Measurements from ENCODE around the gene CAPN8.
"Not testable (repeated sequence)": the region's sequence is repeated elsewhere in the genome, so short reads cannot be mapped to it uniquely, and the experiment has no call there.

CAPN8 gene

DNA sequence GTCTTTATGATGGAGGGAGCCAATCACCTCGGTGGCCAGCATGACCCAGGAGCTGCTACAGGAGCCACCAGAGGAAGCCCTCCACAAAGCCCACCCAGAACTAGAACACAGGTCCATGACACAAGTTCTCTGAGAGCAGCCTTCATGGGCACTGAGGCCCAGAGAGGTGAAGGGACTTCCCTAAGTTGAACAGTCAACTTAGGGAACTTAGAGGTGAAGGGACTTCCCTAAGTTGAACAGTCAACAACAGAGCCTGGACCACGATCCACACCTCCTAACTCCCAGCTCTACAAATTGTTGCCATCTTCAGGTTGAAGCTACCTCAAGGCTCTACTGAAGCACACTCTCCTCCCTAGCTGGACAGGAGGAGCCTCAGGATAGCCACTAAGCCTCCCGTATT, 139.5 kb downstream of the CAPN8 start:
- DNase-seq (ENCODE audit: low spot score), result no peak

GRCh38 chr1:223525546-223525945, 140.0 kb downstream of the CAPN8 start:
- no peak for DNase-seq (ENCODE audit: low spot score)

DNA sequence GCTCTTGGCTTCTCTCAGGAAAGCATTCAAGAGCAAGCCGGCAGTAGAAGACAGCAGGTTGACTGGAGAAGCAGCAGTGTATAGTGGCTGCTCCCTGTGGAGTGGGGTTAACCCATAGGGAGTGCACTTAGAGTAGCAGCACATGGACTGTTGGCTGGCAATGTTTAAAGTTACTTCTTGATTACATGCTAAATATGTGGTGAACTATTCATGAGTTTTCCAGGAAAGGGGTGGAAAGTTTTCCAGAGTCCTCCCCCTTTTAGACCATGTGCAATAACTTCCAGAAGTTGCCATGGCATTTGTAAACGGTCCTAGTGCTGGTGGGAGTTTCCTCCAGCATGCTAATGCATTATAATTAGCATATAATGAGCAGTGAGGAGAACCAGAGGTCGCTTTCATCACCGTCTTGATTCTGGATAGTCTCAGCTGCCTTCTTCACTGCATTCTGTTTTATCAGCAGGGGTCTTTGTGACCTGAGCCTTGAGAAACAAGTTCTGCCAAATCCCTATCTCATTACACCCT, 140.5 kb downstream of the CAPN8 start:
- DNase-seq (ENCODE audit: low spot score), result no peak

GRCh38 chr1:223521150-223521549, 144.4 kb downstream of the CAPN8 start:
- DNase-seq (ENCODE audit: low spot score), result no peak

- DNase-seq (ENCODE audit: low spot score), result no peak
Measured at GRCh38 chr1:223520200-223520599, 145.3 kb downstream of the CAPN8 start.

DNA sequence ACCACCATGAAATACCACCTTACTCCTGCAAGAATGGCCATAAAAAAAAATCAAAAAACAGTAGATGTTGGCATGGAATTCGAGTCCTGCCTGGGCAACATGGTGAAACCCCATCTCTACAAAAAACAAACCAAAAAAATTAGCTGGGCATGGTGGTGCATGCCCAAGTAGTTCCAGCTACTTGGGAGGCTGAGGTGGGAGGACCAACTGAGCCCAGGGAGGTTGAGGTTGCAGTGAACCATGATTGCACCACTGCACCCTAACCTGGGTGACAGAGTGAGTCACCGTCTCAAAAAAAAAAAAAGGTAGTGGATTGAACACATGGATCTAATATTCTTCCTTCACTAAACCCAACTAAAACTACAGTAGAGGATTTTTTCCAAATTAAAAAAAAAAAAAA, 146.4 kb downstream of the CAPN8 start:
- DNase-seq (ENCODE audit: low spot score), result no peak

GRCh38 chr1:223518553-223518952, 146.9 kb downstream of the CAPN8 start:
- DNase-seq (ENCODE audit: low spot score), result not testable (repeated sequence)

DNA sequence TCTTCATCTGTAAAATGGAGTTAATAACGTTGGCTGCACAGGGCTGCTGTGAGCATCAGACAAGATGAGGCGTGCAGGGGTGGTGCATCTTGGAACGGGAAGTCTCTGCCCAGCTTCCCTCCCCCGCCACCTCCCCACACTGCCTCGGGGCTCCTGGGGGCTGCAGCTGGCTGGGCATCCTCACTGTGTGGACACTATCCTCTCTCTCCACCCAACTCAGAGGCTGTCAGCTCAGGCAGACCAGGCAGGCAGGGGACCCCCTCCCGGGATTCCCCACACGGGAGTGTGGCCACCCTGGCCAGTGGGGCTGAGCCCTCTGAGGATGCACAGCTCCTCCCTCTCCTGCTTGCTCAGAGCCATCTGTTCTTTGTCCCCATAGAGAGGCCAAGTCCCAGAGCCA, 149.6 kb downstream of the CAPN8 start:
- no peak for DNase-seq (ENCODE audit: low spot score)

- DNase-seq (ENCODE audit: low spot score), result no peak
Measured at GRCh38 chr1:223515421-223515820, 150.1 kb downstream of the CAPN8 start.

- DNase-seq (ENCODE audit: low spot score), result no peak
Measured at GRCh38 chr1:223514644-223515043, 150.9 kb downstream of the CAPN8 start.

- no peak for DNase-seq (ENCODE audit: low spot score)
Measured at GRCh38 chr1:223513309-223513708, 152.2 kb downstream of the CAPN8 start.

- DNase-seq (ENCODE audit: low spot score), result no peak
Measured at GRCh38 chr1:223512057-223512456, 153.4 kb downstream of the CAPN8 start.

DNA sequence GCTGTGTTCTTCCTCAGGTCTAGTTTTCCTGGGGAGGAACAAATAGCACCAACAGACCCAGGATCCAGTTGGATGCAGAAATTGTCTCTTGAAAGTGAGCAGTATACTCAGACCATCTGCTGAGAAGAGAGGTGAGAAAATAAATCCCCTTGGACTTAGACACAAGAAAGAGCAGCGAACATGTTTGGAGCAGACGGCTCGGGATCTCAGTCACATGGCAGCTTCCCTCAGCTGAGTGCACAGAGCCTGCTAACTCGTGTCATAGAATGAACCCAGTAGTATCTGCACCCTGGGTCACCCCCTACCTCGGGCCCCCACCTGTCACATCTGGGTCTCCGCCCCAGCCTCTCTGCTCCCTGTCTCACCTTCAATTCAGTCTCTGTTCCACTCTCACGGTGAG, 156.7 kb downstream of the CAPN8 start:
- DNase-seq (ENCODE audit: low spot score), result no peak

DNA sequence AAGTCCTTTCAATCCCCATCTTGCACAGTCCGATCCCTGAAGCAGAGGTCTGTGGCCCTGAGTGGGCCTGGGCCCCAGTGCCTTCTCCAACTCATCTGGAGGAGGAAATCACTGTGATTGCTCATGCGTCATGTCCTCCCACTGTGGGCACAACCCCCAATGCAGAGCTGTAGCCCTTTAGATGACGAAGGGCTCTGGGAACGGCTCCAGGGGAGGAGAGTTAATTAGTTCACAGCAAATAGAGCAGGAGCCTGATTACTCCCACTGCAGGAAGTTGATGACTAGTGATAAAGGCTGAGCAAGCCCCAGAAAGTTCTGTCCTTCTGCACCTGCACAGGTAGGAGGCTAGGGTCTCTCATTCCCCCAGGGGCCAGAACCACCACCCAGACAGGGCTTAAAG, 160.8 kb downstream of the CAPN8 start:
- DNase-seq (ENCODE audit: low spot score), result no peak

DNA sequence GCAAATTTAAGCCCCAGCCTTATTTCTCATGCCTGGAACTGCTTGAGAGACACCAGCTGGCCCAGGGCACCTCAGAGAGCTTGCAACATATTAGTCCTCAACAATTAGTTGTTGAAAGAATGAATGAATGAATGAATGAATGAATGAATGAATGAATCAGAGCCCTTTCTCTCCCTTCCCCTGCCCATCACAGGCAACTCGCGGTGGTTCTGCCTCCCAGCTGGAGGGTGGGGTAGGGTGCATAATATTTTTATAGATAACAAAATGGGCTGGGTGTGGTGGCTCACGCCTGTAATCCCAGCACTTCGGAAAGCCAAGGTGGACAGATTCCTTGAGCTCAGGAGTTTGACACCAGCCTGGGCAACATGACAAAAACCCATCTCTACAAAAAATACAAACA, 162.2 kb downstream of the CAPN8 start:
- no peak for DNase-seq (ENCODE audit: low spot score)

DNA sequence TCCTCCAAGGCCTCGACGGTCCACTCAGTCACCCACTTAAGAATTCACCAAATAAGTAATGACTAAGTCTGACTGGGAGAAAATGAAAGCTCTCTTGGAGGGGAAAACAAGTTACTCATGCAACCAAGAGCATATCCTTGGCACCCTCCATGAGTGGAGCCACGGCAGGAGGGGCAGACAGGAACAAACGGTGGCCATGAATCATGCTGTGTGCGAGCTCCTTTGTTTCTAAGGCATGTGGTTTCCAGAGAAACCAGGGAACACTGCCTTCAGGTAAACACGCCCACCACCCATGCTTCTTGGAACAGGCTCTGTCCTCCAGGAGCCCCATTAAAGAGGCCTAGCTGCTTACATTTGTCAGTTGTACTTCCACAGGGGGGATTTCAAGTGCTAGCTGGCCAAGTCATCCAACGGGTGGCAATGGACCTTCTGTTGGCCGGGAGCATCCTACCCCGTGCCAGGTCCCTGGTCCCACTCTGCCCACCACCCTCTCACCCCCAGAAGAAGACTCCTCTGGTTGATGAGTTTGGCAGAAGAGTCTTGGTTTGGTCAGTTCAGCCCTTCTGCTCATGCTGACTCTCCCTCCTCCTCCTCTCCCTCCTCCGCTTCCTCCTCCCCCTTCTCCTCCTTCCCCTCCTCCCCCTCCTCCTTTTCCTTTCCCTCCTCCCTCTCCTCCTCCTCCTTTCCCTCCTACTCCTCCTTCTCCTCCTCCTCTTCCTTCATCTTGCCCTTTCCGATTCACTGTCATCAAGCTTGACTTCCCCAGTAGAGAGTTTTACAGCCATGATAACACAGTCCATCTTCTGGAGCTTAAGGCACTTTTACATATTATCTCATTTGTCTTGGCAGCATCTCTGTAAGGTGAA, 164.7 kb downstream of the CAPN8 start:
- DNase-seq (ENCODE audit: low spot score), result no peak

DNA sequence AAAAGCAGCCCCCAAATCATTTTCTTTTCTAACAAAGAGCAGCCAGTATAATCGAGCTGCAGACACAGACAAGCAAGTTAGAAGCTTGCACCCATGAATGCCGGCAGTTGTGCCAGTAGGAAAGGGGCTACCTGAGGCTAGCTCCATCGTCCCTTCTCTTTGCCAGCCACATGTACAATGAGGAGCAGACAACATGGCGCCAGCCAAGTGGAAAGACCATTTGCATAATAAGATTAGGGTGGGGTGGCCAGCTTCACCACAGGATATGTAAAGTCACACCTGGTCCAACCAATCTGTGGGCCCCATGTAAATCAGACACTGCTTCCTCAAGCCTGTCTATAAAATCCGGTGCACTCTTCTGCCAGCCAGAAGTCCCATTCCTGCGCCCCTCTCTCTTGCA, 168.6 kb downstream of the CAPN8 start:
- DNase-seq (ENCODE audit: low spot score), result no peak

DNA sequence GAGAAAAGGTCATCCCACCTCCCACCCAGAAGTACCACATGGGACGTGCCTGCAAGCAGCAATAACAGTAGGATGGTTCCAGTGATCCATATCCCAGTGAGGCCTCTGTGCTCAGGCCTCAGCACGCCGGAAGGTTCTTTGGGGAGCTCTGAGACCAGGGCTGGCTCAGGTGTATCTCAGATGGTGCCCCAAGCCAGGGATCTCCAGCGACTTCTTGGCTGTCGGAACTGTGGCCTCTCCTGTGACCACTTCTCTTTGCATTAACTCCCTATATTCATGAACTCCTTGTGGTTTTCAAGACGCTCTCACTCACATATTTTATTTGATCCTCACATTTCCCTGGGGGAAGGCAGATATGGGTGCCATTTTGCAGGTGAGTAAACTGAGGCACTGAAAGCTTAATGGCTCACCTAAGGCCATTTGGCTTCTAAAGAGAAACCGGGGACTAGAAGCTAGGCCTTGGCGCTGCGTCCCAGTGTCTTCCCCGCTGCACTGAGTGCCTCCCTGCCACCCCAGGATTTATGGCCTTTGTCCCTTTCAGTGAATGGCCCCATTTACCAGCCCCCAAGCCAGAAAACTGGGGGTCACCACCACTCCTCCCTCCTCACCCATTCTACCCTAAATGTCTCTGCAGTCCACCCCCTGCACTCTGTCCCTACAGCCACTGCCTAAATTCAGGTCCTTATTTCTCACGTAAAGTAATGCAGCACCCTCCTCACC, 170.4 kb downstream of the CAPN8 start:
- DNase-seq (ENCODE audit: low spot score), result no peak

GRCh38 chr1:223492044-223492443, 173.5 kb downstream of the CAPN8 start:
- no peak for DNase-seq (ENCODE audit: low spot score)

All from HuH-7.5 (cell line).